SW 1271 (cell line): Measurements from ENCODE around the gene CNGB1.
A peak's percentile ranks its signal among the peaks of the same experiment; 100 is the strongest.
"Not testable (repeated sequence)": the region's sequence is repeated elsewhere in the genome, so short reads cannot be mapped to it uniquely, and the experiment has no call there.

ENCODE experiments used
- DNase-seq, 2 experiments: peaks; one replicate each; lab custom pipeline; 2025; lab: John Stamatoyannopoulos, UW

CNGB1 gene

DNA sequence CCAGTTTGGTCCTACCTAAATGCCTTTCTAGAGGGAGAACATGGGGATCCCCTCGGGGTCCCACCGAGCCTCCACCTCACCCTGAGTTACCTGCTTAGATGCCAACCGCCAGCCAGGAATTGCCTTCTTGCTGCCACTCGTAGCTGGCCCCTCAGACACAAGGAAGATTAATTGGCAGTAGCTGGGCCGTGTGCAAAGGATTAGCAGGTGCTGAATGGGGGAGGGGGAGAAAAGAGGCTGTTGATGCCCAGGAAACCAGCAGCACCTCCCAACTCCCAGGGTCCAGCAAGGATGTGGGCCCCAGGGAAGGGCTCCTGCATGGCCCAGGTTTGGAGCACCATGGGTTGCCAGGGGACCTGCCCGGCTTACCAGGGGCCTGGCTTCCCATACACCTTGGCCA lies at the start of gene CNGB1:
Gene CNGB1, minus strand, starts transcription at position 159 of the 400 bp plus-strand sequence. CDS start 3,842 bp downstream, outside the sequence.
- DNase-seq: no peak

DNA sequence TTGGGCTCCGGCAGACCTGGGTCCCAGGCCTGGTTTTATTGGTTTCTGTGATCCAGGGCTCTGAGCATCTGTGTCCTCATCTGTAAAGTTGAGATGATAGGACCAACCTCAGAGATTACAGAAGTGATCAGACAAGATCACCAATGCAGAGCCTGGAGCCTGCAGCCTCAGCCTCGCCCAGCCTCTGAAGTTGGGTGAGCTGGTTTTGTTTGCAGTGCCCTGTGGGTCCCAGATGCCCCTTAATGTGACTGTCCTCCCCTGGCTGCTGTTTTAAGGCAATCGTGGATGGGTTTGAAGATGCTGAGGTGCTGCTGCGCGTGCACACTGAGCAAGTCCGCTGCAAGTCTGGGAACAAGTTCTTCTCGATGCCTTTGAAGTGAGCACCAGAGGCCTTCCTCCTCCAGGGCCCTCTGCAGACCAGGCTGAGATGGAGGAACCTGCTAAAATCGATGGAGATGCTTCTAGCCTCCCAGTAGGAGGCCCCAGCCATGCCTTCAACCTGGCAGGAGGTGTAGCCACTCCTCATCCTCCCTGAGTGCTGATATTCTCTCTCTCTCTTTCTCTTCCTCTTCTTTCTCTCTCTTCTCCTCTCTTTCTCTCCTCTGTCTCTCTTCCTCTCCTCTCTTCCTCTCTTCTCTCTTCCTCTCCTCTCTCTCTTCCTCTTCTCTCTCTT lies 49.1 kb upstream of the CNGB1 start:
- DNase-seq: no peak

DNA sequence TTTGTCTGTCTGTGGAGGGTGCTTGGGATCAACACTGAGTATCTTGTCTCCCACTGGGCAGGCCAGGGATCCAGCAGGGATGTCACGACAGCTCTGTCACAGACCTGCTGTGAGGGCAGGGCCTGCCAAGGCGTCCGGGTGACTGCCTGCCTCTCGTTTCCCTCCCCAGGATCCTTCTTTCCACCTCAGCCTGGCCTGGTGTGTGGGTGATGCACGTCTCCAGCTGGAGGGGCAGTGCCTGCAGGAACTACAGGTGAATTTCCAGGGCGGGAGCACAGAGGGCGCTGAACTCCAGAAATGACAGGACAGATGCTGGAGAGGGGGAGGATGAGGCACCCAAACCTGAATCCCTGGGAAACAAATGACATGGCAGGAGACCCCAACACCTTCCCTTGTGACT lies 47.9 kb upstream of the CNGB1 start:
- DNase-seq: no peak

DNA sequence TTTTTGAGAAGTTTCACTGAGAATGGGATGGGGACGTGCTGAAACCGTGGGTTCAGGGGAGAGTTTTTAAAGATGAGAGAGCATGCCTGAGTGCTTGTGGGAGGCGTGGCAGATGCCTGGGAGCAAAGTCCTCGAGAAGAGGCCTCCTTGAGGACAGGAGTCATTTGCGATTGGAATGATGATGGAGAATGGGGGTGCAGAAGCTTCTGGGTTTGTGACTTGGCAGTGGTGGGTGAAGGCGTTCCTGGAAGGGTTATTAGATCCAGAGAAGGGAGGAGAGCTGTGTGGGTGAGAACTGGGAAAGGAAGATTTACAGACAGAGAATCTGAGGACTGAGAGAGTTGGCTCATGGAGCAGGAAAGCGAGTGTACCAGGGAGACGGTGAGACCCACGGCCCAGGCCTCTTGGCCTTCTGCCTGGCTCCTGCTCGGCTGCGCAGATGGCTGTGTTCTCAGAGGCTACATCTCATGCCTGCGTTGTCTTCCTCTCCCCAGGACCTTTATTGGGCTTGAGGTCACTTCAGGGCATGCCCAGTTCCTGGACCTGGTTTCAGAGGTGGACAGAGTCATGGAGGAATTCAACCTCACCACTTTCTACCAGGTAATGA lies 46.0 kb upstream of the CNGB1 start:
- no peak for DNase-seq

DNA sequence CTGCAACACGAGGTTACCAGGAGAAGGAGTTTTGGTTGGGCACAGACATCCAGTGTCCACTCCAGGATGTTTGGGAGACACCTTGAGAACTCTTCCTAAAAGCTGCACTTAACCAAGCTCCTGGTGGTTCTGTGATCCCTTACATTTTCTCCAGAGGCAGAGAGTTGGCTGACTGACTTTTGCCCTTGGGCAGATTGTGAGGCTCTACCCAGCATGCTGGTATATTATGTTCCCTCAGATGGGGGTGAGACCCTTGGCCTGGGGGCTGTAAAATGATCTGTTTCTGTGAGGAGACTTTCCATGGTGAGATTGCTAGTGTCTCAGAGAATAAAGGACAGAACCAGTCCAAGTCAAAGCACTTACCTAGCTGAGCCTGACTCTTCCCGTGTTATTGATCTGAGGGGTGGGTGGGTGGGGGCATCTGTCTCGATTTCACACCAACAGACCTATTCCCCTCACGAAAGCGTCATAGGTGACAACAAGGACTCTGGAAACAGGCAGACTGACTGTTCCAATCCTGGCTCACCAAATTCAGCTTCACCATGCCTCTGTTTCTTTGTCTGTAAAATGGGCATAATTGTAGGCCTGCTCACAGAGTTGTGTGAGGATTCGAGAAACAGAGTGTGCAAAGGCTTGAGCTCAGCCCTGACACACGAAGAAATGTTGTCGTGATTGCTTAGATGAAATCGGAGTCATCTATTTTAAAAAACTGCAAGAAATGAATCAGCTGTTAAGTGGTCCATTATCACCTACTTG lies 42.5 kb upstream of the CNGB1 start:
- no peak for DNase-seq

DNA sequence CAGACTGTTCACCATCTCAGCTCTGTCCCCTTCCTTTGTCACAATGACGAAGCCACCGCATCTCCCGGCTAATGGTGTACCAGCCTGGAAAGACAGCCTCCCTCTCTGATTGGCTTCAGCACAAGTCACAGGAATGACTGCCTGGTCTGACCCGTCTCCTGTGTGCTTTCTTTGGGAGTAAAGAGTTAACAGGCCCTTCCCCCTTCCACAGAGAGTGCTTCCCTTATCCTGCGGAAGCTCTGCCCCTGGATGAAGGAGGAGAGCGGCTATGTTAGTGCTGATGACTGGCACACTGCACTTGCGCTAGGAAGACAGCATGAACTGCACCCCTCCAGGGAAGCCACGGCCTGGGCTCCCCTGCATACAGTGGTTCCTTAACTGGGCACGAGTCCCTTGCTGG lies 41.6 kb upstream of the CNGB1 start:
- DNase-seq: no peak

DNA sequence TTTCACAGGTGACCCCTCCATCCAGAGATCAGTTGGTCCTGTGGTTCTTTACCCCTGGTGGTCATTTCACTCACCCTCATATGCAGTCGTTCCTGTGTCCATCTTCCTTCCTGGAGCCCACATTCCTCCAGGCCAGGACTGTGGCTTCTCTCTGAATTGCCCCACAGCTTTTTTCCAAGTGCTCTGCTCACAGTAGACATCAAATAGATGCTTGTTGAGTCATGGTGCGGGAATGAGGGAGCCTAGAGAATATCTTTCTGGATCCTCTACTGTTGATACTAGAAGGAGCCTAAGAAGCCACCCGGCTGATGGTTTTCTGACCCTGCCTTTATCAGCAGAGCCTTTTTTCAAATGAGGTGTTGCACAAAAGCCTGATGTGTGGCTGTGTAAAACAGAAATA lies 40.7 kb upstream of the CNGB1 start:
- DNase-seq: no peak

DNA sequence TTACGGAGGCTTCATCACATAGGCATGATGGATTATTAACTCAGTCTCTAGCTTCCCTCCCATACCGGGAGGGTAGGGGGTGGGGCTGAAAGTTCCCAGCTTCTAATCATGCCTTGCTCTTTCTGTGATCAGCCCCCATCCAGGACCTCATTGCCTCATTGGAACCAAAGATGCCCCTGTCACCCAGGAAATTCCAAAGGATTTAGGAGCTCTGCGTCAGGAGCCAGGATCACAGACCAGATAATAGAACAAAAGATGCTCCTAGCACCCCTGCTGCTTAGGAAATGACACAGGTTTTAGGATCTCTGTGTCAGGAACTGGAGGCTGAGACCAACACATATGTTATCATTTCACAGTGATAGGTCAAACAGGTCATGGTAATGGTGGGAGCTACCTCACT lies 40.0 kb upstream of the CNGB1 start:
- DNase-seq: no peak

DNA sequence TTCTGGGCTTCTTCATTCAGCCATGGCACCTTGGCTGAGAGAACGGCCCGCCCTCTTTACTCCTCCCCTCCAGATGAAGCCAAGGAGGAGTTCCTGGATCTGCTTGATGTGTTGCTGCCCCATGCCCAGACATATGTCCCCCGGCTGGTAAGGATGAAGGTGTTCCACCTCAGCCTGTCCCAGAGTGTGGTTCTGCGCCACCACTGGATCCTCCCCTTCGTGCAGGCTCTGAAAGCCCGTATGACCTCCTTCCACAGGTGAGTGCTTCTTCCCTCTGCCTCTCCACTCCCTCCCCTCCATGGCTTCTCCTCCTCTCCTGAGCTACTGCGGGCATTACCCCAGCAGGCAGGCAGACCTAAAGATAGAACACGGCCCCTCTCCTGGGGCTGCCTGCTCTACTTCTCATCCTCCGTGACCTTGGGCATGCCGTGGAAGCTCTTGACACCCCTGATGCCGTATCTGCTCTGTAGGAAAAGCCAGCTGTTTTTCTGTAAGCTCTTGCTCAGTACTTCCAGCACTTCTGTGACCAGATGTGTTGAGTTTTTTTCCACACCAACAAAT lies 39.0 kb upstream of the CNGB1 start:
- no peak for DNase-seq

DNA sequence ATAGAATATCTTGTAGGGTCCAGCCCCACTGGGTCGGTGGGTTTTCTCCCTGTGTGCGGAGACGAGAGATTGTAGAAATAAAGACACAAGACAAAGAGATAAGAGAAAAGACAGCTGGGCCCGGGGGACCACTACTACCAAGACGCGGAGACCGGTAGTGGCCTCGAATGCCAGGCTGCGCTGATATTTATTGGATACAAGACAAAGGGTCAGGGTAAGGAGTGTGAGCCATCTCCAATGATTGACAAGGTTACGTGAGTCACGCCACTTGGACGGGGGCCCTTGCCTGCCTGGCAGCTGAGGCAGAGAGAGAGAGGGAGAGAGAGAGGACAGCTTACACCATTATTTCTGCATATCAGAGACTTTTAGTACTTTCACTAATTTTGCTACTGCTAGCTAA lies 33.8 kb upstream of the CNGB1 start:
- DNase-seq: not testable (repeated sequence)

DNA sequence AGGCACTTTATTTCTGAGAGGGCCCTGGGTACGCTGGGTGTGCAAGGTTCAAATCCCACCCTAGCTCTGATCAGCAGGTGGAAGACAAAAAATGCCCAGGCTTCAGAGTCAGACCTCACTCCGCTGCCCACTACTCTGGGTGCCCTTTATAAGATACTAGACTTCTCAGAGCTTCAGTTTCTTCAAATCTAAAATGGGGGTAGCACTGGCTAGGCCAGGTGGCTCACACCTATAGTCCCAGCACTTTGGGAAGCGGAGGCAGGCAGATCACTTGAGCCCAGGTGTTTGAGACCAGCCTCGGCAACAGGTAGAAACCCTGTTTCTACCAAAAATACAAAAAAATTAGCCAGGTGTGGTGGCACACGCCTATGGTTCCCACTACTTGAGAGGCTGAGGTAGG lies 32.0 kb upstream of the CNGB1 start:
- DNase-seq: no peak

DNA sequence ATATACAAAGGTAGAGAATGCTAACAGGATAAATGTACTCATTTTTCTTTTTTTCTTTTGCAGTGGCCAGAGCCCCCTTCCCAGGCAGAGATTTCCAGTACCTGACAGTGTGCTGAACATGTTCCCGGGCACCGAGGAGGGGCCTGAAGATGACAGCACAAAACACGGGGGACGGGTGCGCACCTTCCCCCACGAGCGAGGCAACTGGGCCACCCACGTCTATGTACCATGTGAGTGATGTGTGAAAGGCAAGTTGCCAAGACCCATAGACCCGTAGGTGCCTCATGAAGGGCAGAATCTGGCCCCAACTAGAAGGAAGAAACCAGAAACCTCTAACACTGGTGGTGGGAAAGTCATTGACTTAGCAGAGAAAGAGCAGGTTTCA lies 31.5 kb upstream of the CNGB1 start:
- no peak for DNase-seq

DNA sequence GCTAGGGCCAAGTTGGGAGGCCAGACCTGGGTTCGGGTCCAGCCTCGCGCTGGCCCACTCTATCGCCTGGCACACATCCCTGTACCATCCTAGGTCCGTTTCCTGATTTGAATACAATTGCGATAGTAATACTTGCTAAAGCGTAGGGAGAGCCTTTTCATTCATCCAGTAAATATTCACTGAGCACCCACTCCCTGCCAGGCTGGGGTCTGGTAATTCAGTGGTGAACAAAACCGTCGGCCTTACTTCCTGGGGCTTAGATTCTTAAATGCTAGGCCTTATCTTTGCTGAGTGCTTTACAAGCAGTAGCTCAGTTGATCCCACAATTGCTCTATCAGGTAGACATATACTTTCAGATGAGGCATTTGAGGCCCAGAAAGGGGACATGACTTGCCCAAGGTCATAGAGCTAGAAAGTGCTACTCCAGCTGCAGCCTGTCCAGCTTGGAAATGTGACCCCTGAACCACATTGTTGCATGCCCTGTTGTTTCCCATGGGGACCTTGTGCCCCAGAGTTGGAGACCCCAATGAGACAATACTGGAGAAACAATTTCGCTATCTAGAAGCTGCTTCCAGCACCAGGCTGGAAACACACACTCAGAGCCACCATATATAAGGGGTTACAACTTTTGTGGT lies 31.0 kb upstream of the CNGB1 start:
- no peak for DNase-seq

DNA sequence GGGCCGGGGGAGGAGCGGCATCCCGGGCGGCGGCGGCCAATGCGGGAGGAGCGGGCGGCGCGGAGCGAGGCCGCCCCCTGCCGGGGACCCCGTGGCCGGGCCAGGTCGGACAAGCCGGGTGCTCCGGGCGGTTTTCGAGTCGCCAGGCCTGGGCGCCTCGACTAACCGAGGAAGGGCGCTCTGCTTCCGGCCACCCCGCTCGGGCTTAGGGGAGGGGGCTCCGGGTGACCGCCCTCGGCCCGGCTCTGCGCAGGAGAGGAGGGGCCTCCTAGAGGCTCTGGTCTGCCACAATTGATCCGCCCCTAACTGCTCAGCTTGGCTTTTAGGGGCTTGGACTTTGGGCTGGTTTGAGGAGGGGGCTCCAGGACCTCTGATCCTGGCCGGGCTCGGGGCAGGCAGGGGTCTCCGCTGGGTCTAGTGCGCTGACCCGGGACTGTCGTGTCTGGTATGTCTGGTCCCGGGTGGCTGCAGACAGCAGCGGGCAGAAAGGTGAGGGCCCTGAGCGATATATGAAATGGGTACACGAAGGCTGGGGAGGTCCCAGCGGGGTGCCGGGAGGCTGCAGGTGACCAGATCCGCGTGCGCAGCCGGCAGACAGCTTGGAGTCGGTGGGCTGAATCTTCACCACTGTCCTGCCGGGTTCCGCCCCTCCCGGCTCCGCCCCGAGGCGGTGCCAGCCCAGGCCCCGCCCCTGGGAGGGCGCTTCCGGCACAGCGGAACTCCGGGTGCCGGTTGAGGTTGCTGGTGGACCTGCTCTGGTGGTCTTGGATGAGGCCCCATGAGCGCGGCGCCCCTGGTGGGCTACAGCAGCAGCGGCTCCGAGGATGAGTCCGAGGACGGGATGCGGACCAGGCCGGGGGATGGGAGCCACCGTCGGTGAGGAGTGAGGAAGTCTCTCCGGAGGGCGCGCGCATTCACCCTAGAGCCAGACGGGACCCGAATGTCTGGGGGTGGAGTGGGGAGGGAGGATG lies 30.1 kb upstream of the CNGB1 start, which contains the start of gene USB1:
Gene USB1, plus strand, starts transcription at position 702 of the 971 bp plus-strand sequence. Its CDS starts 77 bp downstream, at position 779.
- peak; percentile 46 to 56 for DNase-seq

DNA sequence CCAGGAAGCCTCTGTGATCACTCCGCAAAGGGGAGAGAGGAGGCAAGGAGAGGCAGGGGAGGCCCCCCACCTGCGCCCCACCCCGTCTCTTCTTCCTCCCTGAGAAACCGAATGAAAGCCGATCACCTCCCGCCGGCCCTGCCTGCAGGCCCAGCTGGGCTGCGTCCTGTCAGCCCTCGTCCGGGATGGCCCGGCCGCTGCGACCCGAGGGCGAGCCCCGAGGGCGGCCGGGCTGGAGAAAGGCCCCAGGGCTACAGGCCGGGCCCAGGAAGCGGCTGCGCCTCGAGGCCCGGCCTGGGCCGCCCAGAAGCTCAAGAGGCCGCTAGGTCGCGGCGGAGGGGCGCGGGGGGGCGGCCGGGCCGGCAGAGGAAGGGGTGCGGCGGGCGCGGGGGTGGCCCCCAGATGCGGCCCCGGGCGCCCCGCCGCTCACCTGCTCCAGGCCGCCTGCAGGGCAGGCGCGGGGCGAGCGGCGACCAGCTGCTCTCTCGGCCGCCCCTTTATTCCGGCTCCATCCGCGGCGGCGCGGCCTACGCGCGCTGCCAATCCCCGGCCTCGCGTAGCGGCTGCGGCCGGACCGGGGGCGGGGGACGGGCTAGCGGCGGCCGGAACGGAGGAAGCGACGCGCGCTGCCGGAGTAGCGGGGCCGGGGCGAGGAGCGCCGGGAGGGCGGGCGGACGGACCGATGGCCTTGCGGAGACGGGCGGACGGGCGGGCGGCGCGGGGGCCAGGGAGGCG lies 29.2 kb upstream of the CNGB1 start, which contains the start of gene ZNF319:
Gene ZNF319, minus strand, starts transcription at position 702 of the 735 bp plus-strand sequence. CDS start 2,407 bp downstream, outside the sequence.
- DNase-seq: no peak

DNA sequence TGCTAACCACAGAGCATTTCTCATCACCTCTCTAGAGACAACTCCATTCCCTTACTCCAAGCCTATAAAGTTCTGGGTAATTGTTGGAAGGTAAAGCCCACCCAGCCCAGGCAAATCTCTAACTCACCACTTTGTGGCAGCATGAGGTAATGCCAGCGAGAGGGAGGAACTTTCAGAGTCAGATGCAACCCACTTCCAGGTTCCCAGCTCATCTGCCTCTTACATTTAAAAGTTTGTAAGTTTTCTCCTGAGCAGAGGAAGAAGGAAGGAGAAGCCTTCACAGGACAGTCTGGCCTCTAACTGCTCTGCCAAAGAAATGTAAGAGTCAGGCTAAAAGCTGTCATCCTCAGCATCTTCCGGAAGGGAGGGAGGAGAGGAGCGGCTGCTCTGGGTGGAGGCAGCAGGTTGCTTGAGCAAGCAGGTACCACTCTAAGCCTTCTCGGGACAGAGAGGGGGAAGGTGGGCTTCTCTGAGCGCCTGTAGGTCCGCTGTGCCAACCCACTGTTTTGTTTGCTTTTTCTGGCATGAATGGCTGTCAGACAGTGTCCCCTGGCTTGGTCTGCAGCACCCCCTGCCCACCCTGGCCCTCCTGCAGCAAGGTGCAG lies 28.5 kb upstream of the CNGB1 start:
- DNase-seq: peak in 1 of 2 experiments; percentile 12

DNA sequence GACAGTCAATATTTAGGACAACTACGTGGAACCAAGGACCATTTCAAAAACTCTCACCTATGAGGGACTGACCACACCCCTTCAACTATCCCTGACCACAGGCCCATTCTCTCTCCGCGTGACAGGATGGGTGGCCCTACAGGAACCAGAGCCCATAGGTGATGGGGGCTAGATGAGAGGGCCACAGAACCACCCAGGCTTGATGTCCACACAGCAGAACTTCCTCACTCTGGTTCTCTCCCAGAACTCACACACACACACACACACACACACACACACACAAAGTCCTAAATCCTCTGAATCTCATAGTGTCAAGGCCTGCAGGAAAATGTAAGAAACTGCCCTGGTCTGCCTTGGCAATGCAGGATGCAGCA lies 28.1 kb upstream of the CNGB1 start:
- no peak for DNase-seq

DNA sequence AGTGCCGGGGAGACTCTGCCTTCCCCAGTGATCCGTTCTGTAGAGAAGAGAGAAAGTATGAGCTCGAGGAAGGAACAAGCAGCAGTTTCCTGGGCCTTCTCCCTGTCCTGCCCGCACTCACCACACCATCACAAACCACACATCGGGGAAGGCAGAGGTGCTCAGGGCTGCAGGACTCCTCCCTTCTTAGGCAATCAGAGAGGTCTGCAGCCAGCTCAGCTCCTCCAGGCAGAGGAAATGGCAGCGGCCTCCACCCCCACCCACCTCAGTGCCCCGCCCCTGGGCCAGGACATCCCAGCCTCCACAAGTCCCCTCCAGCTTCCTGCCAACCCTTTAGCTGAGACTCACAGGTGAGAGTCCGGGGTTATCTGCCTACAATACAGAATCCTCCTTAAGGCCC lies 27.6 kb upstream of the CNGB1 start:
- no peak for DNase-seq

DNA sequence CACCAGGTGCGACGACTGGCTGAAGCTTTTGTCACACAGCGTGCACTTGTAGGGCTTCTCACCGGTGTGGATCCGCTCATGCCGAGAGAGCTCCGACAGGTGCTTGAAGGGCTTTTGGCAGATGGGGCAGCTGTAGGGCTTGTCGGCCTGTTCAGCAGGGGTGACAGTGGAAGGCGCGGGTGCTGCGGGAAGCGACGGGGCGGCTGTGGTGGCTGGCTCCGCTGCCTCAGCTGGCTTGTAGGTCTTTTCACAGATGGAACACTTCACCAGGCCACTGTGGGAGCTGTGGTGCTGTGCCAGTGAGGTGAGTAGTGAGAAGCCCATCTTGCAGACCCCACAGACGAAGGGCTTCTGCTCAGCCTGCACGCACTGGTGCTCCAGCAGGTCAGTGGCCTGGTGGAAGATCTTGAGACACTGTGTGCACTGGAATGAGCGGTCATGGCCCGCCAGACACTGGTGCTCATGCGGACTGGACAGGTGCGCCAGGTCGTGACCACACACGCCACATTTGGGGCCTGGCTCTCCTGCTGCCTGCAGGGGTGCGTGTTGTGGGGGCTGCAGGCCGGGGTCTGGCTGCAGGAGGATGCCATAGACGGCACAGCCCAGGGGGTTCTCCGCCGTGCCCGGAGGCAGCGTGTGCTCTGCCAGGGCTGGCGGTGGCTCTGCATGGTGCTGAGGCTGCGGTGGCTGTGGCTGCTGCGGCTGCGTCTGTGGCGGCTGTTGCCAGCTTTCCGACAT lies 26.8 kb upstream of the CNGB1 start:
- no peak for DNase-seq
